NCI-H748 (cell line): ENCODE data around the gene SYTL1.

Source experiments
- DNase-seq: peaks from one replicate; lab custom pipeline; 2025; ENCODE audit not compliant: unreplicated experiment; lab: John Stamatoyannopoulos, UW

SYTL1 gene

DNA sequence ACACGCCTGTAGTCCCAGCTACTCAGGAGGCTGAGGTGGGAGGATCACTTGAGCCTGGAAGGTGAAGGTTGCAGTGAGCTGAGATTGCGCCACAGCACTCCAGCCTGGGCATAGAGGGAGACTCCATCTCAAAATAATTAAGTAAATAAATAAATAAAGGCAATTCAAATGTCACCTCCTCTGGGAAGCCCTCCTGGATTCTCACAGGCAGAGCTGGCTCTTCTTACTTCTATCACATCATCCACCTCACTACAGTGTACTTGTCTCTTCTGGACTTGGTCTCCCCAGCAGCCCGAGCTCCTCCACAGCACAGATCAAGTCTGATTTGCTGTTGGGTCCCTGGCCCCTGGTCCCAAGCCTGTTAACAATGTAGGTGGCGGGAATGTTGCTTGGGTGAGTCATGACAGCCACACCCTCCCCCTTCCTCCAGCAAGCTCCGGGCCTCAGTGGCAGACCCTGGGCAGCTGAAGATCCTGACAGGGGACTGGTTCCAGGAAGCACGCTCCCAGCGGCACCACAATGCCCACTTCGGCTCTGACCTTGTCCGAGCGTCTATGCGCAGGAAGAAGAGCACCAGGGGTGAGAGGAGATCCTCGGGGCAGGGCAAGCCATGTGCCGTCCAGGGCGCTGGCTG, 5.3 kb downstream of the SYTL1 start:
- no peak for DNase-seq

DNA sequence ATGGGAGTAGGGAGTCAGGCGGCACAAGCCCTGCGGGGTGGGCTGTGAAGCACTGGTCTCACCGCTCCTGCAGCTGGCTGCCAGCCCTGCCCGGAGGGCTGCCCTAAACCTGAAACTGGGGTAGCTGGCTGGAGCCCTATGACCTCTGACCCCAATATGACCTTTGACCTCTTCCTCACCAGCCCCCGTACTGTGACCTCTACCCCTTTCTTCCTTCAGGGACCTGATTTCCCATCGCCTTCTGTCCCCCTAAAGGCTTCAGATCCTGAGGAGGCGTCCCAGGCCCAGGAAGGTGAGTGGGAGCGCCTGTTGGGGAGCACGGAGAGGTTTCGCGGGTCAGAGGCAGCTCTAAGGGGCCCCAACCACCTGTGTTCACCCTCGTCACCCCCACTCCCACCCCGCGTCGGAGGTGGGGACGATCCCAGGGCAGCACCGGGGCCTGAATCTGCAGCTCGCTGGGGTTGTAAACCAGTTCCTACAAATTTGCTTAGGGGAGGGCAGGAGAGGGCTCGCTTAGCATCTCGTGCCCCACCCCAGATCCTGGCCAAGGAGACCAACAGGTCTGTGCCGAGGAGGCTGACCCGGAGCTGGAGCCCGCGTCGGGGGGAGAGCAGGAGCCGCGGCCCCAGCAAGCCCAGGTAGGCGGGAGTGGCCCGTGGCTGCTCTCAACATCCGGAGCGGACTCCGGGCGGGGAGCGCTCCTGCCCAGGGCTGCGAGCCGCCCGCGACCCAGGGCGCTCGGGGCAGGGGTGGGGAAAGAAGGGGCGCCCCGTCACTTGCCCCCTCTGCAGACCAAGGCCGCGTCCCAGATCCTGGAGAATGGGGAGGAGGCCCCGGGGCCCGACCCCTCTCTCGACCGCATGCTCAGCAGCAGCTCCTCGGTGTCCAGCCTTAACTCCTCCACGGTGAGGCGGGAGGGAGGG, 7.3 kb downstream of the SYTL1 start:
- DNase-seq = peak; percentile 38

DNA sequence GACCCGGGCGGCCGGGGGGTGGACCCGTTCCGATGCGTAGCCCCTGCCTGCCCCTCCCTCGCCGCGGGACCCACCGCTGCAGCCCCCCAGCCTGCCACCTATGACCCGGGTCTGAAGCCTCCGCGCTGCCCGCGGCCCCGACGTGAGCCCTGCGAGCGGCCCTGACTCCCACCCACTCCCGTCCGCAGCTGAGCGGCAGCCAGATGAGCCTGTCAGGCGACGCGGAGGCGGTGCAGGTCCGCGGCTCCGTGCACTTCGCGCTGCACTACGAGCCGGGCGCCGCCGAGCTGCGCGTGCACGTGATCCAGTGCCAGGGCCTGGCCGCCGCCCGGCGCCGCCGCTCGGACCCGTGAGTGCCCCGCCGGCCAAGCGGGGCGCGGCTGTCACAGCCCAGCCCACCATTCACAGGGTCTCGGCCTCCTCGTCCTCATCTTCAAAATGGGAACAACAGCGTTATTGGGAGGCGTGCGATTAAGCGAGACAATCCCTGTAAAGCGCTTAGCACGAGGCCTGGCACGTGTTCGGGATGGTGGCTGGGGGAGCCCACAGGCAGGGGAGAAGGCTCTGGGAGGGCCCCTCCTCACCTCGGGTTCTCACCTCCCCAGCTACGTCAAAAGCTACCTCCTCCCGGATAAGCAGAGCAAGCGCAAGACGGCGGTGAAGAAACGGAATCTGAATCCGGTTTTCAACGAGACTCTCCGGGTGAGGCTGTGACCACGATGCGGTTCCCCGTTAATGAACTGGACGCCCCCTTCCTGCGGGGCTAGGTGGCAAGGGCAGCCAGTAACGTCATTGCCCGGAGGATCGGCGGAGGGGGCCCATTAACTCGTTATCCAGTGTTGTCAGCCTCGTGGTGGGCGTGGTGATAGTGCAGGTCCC, 8.2 kb downstream of the SYTL1 start:
- DNase-seq = peak; percentile 80

DNA sequence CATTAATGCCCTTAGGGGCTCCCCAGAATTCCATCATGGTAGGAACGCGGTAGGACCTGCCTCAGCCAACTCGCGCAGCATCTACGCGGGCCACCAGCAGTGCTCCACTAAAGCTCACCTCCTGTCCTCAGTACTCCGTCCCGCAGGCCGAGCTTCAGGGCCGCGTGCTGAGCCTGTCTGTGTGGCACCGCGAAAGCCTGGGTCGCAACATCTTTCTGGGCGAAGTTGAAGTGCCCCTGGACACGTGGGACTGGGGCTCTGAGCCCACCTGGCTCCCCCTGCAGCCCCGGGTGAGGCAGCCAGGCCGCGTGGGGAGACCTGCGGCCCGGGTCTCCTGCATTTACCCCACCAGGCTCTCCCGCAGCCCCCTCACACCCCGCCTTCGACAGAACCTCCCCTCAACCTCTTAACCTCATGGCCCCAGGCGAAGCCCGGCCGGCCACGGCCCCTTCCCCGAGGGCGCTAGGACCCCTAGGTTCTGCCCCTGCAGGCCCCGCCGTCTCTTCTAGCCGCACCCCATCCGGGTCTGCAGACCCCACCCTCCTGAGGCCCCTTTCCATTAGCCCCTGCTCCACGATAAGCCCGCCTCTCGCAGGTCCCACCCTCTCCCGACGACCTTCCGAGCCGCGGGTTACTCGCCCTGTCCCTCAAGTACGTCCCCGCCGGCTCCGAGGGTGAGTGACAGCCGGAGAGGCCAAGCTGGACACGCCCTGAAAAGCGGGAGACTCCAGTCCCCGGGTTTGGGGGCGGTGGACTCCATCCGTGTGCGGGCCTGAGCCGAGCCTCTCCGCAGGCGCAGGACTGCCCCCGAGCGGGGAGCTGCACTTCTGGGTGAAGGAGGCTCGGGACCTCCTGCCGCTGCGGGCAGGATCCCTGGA, 9.1 kb downstream of the SYTL1 start:
- DNase-seq = no peak

DNA sequence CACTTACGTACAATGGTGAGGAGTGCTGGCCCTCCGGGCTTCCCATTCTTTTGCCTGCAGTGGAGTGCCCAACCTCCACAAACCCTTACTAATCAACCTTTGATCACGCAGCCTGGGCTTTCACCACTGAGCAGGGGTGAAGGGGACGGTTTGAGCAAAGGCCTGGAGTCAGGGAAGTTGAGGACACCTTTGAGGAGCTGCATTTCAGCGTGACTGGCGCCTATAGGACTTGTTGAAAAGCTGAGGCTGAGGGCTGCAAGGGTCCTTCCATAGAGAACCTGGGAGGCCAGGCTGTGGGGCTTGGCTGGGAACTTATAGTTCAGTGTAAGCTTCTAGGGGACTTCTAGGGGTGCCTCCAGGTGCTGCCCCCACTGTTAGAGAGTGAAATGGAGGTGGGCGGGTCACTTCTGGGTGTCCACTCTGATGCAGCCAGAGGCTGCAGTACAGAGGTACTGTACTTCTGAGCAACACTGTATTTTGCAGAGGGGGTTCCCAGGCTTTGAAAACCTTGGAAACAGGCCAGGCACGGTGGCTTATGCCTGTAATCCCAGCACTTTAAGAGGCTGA, 9.8 kb downstream of the SYTL1 start:
- no peak for DNase-seq

DNA sequence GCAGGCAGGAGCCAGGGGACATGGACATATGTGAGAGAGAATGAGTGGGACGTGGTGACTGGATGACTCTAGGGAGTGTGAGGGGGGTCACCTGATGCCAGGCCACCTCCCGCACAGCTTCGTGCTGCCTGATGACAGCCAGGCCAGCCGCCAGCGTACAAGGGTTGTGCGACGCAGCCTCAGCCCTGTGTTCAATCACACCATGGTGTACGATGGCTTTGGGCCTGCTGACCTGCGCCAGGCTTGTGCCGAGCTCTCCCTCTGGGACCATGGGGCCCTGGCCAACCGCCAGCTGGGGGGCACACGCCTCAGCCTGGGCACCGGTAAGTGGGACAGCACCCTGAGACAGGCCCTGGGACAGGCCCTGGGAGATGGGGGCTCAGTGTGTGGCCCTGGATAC, 11.3 kb downstream of the SYTL1 start:
- no peak for DNase-seq

DNA sequence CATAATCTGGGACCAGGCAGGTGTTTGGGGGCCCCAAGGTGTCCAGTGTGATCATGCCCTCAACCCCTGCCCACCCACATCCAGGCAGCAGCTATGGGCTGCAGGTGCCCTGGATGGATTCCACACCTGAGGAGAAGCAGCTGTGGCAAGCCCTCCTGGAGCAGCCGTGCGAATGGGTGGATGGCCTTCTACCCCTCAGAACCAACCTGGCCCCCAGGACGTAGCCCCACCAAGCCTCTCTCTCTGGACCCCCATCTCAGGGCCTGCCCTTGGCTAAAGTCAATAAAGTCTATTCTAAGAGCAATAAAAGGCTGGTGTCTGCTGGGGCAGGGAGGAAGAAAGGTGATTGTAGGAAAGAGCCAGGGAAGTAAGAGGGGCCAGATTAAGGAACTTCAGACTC, 11.8 kb downstream of the SYTL1 start:
- DNase-seq = no peak

DNA sequence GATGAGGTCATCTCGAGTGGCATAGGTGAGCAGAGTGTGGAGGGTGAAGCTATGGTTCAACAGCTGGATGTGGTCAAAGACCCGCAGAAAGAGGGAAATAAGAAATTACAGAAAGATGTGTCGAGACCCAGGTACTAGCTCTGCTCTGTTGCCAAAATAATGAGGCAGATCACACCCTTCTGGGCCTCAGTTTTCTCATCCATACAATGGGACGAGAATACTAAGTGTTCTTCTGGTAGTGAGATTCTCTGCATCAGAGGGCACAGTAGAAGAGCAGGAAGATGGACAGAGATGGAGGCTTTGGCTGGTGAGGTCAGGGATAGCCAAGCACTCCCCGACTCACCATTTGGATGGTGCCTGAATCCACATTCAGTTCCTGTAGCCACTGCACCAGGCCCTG, 13.9 kb downstream of the SYTL1 start:
- DNase-seq = no peak

DNA sequence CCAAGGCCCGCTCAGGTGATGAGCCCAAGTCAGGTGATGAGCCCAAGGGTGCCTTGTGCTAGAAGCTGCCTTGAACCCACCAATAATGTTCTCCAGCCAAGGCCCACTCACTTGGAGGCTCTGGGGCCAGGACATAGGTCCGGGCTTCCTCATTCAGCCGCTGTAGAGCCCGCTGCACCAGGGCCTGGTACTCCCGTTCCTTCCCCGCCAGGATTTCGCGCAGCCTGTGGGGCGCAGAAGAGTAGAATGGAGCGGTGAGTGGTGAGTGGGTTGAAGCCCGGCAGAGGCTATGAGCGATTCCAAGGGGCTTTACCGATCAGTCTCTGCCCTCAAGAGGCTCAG, 14.4 kb downstream of the SYTL1 start:
- DNase-seq = no peak

DNA sequence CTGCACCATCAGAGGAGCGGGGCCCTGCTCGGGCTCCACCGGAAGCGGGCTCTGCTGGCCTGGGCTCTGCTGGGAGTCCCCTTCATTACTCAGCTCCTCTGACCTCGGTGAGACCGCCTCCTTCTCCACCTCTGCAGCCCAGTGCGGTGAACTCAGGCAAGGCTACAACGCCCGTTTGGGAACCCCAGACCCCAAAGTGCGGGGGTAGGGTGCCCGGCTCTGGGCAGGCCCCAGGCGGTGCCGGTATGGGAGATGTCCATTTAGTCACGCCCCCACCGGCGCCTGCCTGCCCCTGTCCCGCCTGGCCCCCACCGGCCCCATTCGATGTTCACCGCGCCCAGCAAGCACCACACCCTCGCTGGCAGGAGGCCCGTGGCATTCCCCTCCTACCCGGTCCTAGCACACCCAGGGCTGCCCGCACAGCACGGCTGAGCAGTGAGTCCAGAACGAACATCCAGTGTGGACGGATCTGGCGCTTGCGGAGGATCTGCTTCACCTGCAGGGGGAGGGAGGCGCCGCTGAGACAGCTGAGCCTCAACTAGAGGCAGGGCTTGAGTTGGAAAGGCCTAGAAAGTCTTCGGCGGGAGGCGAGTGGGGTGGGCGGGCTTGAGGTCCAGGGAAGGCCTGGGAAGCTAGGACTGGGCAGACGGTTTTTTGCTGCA, 14.9 kb downstream of the SYTL1 start:
- no peak for DNase-seq

DNA sequence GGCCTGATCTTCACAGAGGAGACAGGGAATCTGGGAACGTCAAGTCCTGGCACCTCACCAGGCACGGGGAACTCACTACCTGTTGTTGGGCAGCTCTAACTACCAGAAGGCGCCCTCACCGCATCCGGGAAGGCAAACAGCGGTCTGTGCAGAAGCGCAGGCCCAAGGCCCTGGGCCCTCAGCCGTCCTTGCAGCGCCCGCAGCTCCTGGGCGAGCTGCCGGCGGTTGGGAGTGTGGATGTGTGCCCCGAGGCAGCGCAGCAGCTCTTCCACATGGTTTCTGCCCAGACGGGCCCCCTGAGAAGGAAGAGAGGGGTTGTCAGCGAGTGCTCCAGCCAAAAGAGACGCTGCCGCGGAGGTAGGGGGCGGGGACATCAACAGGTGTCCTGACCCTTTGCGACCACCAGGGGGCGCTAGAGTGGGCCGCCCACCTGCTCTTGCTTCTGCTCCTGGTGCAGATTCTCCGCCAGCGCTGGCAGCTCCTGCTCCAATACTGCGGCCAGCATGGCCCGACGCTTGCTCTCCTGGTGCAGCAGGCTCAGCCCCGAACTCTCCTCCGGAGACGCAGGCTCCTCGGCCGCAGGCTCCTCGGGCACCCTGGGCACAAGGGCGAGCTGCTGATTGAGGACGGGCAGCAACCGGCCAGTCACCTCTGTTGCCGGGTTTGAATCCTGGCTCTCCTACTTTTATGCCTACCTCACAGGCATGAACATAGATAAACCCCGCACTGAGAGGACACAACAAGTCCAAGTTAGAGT, 15.6 kb downstream of the SYTL1 start:
- peak; percentile 48 for DNase-seq

DNA sequence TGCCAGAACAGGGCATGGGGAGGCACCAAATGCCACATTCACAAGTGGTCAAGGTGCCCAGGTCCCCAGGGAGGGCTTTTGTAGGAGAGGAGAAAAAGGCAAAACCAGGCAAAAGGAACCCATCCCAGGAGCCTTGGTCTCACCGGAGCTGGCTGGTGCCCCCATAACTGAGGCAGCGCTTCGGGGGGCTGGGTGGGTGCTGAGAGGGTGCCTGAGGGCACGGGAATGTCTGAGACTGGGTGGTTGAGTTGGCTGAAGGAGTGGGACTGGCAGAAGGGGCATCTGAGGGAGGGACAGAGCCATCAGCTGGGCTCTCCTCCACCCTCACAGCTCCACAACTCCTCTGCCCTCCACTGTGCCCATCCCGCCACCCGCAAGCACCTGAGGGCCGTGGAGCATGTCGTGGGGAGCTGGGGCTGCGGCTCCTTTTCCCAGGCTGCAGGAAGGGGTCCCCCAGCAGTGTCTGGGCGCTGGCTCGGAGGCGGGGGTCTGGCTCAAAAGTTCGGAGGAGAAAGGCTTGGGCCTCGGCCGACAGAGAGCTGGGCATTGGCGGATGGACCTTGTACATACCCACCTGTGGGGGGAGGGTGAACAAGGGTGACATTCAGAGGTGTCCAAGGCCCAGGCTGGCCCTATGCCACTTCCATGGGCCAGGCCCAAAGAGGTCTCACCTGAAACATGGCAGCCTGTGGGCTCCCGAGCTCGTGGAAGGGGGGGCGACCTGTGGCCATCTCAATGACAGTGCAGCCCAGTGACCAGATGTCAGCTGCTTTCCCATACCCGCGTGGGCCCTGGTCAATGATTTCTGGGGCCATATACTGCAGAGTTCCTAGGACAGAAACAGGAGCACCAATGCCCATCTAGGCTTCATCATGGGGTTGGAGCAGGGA, 16.5 kb downstream of the SYTL1 start:
- no peak for DNase-seq

DNA sequence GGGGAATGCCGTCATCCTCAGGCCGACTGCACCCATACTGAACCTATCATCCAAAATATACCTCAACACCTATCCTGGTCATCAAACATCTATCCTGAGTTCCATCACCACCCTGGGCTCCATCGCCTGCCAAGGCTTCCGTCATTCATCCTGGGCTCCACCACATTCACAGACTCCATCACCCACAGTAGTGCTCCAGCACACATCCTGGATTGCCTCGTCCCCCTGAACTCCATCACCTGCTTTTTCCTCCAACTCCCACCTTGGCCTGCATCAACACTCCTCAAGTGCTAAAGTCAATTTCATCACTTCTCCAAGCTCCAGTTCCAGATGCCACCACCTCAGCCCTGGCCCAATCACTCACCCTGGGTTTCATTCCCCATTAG, 17.1 kb downstream of the SYTL1 start:
- no peak for DNase-seq

DNA sequence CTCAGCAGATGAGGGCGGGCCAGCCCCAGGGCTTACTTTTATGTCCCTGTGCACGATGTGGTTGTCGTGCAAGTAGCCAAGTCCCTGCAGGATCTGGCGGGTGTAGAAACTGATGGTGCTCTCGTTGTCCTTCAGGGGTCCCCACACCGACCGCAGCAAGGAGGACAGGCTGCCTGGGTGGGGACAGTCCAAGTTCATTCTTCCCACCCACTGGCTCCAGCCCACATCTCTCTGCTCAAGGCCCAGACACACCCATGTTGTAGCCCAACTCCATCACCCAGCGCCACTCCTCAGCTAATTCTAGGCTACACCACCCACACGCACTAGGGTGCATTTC, 18.0 kb downstream of the SYTL1 start:
- DNase-seq = no peak

DNA sequence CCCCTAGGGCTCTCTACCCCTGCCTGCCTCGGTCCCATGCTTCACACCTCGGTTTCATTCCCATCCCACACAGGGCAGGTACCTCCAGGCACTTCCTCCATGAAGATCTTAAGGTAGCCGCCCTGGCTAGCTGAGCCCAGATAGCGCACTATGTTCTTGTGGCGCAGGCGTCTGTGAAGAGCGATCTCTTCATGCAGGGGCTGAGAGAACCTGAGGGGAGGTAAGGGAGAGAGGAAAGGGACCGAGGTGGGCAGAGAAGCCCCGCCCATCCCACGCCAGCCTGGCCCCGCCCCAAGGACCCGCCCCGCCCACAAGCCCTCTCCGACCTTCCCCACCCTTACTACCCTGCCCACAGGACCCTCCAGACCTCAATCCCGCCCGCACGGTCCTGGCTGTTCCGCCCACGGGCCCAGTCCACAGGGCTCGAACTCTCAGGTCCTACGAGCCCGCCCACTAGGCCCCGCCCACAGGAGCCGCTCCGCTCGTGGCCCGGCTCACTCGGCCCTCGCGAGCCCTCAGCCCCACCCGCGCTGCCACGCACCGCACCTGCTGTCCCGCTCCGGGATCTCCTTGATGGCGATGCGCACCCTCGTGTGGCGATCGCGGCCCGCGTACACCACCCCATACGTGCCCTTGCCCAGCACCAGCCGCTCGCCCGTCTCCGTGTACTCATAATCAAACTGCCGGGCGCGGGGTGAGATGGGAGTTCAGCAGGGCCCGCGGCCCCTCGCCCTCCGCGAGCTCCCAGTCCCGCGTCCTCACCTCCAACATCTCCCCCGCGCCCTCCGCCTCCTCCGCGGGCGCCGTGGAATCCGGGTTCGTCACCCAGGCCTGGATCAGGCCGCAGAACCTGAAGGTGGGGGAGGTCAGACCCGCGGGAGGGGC, 18.6 kb downstream of the SYTL1 start:
- no peak for DNase-seq

DNA sequence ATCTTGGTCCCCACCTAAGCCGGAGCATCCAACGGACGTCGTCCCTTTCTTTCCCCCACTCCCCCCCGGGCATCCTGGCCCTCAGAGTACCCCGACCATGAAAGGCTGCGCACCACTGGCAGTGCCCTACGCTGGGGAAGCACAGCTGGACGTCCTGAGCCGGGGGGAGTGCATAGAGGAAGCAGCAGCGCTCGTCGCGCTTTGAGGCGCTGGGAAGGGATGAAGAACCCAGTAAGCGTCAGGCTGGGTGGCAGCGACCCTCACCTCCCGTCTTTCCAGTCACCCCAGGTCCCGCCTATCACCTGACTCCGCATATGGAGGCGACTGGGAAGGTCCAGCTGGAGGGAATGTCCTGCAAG, 19.2 kb downstream of the SYTL1 start:
- no peak for DNase-seq

DNA sequence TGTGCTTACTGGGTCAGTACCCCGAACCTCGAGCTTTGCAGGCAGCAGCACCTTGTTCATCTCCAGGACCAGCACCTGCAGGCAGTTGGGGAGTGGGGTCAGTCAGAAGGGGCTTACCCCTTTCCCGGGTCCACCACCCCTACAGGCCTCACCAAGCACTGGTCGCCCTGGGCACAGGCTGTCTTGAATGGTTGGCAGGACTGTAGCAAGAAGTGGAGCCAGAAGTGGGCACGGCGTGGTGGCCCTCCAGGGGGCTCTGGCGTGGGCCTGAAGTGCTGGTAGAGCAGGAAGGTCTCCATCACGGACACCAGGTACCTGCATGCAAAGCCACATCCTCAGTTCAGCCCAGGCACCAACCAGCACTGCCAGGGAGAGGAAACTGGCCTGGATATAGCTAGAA, 19.7 kb downstream of the SYTL1 start:
- no peak for DNase-seq
